HEK293T (cell line): ENCODE data around the gene PRKCH.

Experiments used
- CTBP1 ChIP-seq: fragments of 450-650 bp; IDR thresholded peaks from 2 replicates; pipeline ENCODE4 v1.6.1; 2016; ENCODE audit warnings: borderline replicate concordance
- FOXK2 ChIP-seq: fragments of 450-650 bp; IDR thresholded peaks from 2 replicates; pipeline ENCODE4 v1.6.1; 2016; ENCODE audit warnings: mild to moderate bottlenecking
- NFRKB ChIP-seq: fragments of 450-650 bp; IDR thresholded peaks from 2 replicates; pipeline ENCODE4 v1.6.1; 2016; ENCODE audit warnings: mild to moderate bottlenecking, moderate library complexity
- PKNOX1 ChIP-seq: fragments of 450-650 bp; IDR thresholded peaks from 2 replicates; pipeline ENCODE4 v1.6.1; 2016

- TF ChIP-seq FOXK2 = no peak
- no peak for TF ChIP-seq NFRKB
- TF ChIP-seq PKNOX1 = no peak
- no peak for TF ChIP-seq CTBP1
These were observed 21.6 kb downstream of the PRKCH start for GRCh38 chr14:61342932-61343331.
